ENCODE data around the gene C1QL2.

The C1QL2 gene

DNA sequence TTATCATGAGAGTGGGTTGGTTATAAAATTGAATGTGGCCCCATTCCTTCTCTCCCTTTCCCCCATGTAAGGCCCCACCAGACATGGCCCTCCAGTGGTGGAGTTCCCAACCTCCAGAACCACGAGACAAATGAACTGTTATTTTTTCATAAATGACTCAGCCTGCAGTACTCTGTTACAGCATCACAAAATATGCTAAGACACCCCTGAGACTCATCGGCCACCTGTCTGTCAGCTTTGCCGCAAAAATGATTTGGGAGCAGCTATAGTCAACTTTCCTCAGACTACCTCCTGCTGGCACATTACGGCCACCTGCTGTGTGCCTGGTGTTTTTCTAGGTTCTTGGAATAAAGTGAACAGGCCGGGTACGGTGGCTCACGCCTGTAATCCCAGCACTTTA, 21.4 kb upstream of the C1QL2 start:
- no peak overlapping the region for H3K4me3 ChIP-seq (ENCODE audit: low read depth, low read length)
- TF ChIP-seq, protein P1, sequence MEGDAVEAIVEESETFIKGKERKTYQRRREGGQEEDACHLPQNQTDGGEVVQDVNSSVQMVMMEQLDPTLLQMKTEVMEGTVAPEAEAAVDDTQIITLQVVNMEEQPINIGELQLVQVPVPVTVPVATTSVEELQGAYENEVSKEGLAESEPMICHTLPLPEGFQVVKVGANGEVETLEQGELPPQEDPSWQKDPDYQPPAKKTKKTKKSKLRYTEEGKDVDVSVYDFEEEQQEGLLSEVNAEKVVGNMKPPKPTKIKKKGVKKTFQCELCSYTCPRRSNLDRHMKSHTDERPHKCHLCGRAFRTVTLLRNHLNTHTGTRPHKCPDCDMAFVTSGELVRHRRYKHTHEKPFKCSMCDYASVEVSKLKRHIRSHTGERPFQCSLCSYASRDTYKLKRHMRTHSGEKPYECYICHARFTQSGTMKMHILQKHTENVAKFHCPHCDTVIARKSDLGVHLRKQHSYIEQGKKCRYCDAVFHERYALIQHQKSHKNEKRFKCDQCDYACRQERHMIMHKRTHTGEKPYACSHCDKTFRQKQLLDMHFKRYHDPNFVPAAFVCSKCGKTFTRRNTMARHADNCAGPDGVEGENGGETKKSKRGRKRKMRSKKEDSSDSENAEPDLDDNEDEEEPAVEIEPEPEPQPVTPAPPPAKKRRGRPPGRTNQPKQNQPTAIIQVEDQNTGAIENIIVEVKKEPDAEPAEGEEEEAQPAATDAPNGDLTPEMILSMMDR (IDR thresholded peaks at IDR 0.05; ENCODE audit: borderline replicate concordance, insufficient read depth, low read depth, low read length), result no peak

DNA sequence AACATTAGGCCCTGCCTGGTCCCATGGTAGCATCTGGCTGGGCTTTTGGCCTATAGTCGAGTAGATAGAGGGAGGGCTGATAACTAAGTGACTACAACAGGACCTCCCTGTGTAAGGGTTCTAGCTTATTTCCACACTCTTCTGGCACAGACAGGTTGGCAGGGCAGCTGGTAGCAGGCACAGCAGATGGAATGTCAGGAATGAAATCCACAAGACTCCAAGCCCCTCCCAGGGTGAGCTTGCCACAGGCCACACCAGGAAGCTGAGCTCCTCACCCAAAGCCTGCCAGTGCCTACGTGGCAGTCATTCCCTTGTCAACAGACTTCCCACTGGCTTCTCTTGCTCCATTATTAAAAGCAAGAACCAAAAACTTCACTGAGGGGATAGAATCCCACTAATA, 20.7 kb upstream of the C1QL2 start:
- TF ChIP-seq, protein P1 (IDR thresholded peaks at IDR 0.05; ENCODE audit: borderline replicate concordance, insufficient read depth, low read depth, low read length), result no peak
- H3K4me3 ChIP-seq (ENCODE audit: low read depth, low read length), result no peak overlapping the region

DNA sequence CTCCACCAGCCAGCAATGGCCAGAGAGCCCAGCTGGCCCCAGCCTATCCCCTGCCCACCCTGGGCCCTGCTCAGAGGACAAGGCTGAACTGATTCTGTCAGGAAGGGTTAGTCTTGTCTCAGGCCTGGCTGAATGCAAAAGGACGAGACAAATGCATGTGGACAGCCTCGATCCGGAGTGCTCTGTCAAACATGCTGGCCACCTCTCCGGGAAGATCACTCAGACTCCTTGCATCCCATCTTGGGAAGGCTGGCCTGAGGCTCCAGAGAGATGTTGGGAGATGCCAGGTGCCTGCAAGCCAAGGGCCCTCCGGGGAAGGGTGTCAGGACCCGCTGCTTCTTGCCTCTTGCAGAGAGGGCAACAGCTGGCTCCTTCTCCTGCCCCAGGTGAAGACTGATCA, 20.2 kb upstream of the C1QL2 start:
- H3K4me3 ChIP-seq (ENCODE audit: low read depth, low read length), result no peak overlapping the region
- TF ChIP-seq, protein P1 (IDR thresholded peaks at IDR 0.05; ENCODE audit: borderline replicate concordance, insufficient read depth, low read depth, low read length), result no peak

- TF ChIP-seq, protein P1 (IDR thresholded peaks at IDR 0.05; ENCODE audit: borderline replicate concordance, insufficient read depth, low read depth, low read length), result no peak
- H3K4me3 ChIP-seq (ENCODE audit: low read depth, low read length), result no peak overlapping the region
Observed at GRCh38 chr2:119177838-119178190, 19.3 kb upstream of the C1QL2 start.

DNA sequence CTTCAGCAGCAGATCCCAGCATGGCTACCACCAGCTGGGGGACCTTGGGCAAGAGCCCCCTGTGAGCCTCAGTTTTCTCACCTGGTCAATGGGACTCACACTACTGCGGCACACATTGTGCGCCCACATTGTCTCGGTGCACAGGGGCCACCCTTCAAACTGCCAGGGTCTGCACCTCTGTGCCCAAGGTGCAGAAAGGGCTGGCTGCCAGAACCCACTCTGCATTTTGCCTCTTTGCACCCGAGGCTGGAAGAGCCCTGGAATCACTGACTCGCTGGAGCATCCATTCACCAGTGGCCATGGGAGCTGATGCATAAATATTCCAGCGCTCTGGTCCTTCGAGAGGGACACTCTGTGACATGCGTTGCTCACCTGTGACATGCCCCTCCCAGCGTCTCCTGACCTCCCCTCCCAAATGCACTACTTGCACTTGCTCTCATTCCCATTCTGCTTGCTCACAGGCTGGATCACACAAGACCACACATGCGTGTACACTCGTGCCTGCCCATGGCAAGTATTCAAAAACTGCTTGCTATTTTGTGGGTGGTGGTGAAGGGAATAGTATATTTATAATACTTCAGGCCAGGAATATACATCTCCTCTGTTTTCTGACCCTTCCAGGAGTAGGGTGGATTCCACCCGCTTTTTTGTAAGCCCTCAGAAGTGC, 18.8 kb upstream of the C1QL2 start:
- TF ChIP-seq, protein P1 (IDR thresholded peaks at IDR 0.05; ENCODE audit: borderline replicate concordance, insufficient read depth, low read depth, low read length), result no peak

DNA sequence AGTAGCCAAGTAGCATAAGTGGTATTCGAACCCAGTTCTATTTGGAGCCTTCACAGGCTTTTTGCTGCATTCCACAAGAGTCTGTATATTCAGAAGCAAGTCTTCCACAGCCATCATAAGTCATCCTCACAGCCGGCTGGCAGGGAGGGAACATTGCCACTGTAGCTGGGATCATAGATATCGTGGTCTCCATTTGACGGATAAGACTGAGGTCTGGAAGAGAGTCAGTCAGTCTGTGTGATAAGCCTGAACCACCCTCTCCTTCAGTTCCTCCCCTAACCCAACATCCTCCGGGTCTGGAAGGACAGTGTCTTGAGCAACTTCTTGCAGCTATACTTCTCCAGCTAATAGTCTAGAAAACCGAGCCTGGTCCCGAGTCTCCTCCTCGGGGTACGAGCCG, 17.0 kb upstream of the C1QL2 start:
- no peak overlapping the region for H3K4me3 ChIP-seq (ENCODE audit: low read depth, low read length)
- TF ChIP-seq, protein P1 (IDR thresholded peaks at IDR 0.05; ENCODE audit: borderline replicate concordance, insufficient read depth, low read depth, low read length), result no peak

More for the DNA sequence above, 18.8 kb upstream of the C1QL2 start:
- no peak overlapping the region for H3K4me3 ChIP-seq (ENCODE audit: low read depth, low read length)

GRCh38 chr2:119174993-119175347, 16.4 kb upstream of the C1QL2 start:
- TF ChIP-seq, protein P1 (IDR thresholded peaks at IDR 0.05; ENCODE audit: borderline replicate concordance, insufficient read depth, low read depth, low read length), result no peak
- no peak overlapping the region for H3K4me3 ChIP-seq (ENCODE audit: low read depth, low read length)

All from GM12875 (cell line).